ENCODE measurements around the gene COX19. TPM values are rescaled to one million over a fixed set of nuclear protein-coding genes. Genes with fewer than 3 reads are reported as not detected.

Gene COX19
- total RNA-seq, 1 donor from 2014 or later = 10.8 TPM

DNA sequence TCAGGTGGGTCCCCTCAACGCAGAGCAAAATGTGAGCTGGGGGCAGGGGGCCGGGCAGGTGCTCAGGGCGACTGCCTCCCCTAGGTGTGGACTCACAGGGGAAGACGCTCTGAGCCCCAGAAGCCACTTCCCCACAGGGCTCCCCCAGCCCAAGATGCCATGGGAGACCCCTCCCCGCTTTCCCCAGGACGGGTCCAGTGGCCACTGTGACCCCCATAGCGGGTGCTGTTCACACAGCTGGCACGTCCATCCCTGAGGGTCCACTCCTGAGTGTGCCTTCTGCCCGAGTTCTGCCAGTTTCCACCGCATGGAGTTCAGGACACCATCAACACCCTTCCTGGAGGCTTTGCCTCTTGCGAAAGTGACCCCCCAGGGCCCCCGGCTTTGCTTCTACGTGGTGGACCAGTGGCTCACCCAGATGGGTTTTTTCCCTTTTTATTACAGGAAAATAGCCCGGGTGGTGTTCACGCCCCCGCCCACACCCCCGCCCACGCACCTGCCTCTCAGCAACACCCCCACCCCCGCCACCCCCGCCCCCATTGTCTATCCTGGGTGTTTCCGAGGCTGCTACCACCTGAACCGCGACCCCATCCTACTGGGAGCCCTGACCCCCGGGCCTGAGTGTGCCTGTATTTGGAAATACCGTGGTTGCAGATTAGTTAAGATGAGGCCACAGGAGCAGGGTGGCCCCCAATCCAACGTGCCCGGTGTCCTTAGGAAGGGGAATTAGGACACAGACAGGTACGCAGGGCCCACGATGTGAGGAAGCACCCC lies 52.8 kb downstream of the COX19 start:
- DNase-seq (ENCODE audit: extremely low spot score in 2 of 2) = no peak
- Histone ChIP-seq H3K36me3 (no peaks in the 10 kb centered on the region), H3K9me3 (no peaks in the 10 kb centered on the region), H3K27me3 (no peaks in the 10 kb centered on the region), H3K4me3 (no peak overlapping the region), H3K4me1 (peaks cover 3% of the 10 kb centered on the region), H3K27ac (no peak overlapping the region)
- intact Hi-C loops (cut with DNase I) = no loop called here
- TF ChIP-seq, protein P1, sequence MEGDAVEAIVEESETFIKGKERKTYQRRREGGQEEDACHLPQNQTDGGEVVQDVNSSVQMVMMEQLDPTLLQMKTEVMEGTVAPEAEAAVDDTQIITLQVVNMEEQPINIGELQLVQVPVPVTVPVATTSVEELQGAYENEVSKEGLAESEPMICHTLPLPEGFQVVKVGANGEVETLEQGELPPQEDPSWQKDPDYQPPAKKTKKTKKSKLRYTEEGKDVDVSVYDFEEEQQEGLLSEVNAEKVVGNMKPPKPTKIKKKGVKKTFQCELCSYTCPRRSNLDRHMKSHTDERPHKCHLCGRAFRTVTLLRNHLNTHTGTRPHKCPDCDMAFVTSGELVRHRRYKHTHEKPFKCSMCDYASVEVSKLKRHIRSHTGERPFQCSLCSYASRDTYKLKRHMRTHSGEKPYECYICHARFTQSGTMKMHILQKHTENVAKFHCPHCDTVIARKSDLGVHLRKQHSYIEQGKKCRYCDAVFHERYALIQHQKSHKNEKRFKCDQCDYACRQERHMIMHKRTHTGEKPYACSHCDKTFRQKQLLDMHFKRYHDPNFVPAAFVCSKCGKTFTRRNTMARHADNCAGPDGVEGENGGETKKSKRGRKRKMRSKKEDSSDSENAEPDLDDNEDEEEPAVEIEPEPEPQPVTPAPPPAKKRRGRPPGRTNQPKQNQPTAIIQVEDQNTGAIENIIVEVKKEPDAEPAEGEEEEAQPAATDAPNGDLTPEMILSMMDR (IDR thresholded peaks at IDR 0.05) = no peak
- TF ChIP-seq POLR2AphosphoS5 (IDR thresholded peaks at IDR 0.05; ENCODE audit: insufficient read depth in 1 of 2, low read depth in 1 of 2) (no peak), POLR2A (IDR thresholded peaks at IDR 0.05) (no peak)

DNA sequence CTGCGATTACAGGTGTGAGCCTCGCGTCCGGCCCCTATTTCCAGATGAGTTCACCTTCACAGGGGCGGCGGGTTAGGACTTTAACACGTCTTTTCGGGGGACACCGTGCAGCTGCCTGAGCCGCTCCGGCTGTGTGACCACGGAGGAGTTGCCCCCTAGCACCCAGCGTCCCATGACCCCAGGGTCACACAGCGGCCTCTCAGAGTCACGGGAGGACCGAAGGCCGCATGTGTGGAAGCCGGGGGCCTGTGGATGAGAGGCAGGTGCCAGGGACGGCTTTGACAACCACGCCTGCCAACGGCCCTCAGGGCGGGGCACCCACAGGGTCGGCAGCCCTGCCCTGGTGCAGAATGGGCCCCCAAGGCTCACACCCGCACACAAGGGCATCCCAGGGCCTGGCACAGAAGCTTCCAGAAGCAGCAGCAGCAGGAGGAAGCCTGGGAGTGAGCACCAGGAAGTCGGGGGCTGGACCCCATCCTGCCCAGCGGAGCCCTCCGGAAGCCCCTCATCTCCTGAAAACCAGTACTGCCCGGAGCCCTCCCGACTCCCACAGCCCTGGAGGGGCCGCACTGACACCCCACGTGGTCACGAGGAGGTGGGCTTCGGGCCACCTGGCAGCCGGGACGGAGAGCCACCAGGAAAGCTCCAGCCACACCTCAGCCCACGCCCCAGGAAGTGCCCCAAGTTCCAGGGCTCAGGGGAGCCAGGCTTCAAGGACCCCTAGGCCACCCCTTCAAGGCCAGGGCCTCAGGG lies 53.6 kb downstream of the COX19 start:
- H3K4me3 ChIP-seq = no peak overlapping the region
- no peaks in the 10 kb centered on the region for H3K9me3 ChIP-seq
- peaks cover 3% of the 10 kb centered on the region for H3K4me1 ChIP-seq
- H3K27me3 ChIP-seq = no peaks in the 10 kb centered on the region
- no peak for DNase-seq (ENCODE audit: extremely low spot score in 2 of 2)
- no peaks in the 10 kb centered on the region for H3K36me3 ChIP-seq
- intact Hi-C loops (cut with DNase I) = no loop called here
- H3K27ac ChIP-seq = no peak overlapping the region
- TF ChIP-seq POLR2A (IDR thresholded peaks at IDR 0.05) (no peak), POLR2AphosphoS5 (IDR thresholded peaks at IDR 0.05; ENCODE audit: insufficient read depth in 1 of 2, low read depth in 1 of 2) (no peak)
- TF ChIP-seq, protein P1 (IDR thresholded peaks at IDR 0.05) = no peak

DNA sequence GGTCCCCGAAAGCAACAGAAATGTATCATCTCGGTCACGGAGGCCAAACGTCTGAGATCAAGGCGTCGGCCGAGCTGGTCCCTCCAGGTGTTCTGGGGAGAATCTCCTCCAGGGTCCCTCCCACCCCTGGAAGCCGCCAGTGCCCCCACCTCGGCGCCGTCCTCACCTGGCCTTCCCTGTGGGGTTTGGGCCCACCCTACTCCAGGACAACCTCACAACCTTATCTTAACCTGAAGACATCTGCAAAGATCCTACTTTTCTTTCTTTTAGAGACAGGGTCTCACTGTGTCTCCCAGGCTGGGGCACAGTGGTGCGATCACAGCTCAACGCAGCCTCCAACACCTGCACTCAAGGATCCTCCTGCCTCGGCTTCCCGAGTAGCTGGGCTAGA lies 54.3 kb downstream of the COX19 start:
- intact Hi-C loops (cut with DNase I) = no loop called here
- H3K4me1 ChIP-seq = peaks cover 10% of the 10 kb centered on the region
- no peak for DNase-seq (ENCODE audit: extremely low spot score in 2 of 2)
- no peaks in the 10 kb centered on the region for H3K9me3 ChIP-seq
- H3K27me3 ChIP-seq = no peaks in the 10 kb centered on the region
- H3K27ac ChIP-seq = no peak overlapping the region
- no peaks in the 10 kb centered on the region for H3K36me3 ChIP-seq
- H3K4me3 ChIP-seq = no peak overlapping the region
- TF ChIP-seq POLR2AphosphoS5 (IDR thresholded peaks at IDR 0.05; ENCODE audit: insufficient read depth in 1 of 2, low read depth in 1 of 2) (no peak), POLR2A (IDR thresholded peaks at IDR 0.05) (no peak)
- TF ChIP-seq, protein P1 (IDR thresholded peaks at IDR 0.05) = no peak

DNA sequence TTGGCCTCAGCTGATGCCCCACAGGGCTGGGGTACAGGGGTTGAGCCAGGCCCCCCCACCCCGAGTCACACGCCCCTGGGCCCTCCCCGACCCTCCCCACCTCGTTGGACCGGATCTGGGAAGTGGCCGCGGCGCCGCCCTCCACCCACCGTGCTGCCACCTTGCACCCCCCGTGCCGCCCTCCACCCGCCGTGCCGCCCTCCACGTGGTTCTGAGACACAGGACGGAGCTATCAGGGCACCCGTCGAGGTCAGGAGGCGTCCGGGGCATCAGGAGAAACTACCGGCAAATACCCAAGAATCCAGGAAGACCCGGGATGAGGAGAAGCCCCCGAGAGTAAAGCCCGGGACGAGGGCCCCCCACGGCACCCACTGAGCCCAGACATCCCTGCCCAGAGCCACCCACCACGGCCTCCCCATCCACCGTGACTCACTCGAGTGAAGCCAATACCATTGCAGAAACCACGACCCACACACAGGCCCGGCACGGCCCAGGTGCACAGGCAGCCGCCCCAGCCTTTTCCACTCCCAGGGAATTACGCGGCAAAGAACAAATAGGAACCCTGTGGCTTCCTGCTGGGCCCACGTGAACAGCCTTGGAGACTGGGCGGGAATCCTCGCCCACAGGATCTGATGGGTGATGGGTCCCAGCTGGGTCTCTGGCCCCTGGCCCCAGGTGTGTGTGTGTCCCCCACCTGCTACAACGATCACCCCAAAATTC lies 54.8 kb downstream of the COX19 start:
- H3K9me3 ChIP-seq = no peaks in the 10 kb centered on the region
- H3K27me3 ChIP-seq = no peaks in the 10 kb centered on the region
- no peak for DNase-seq (ENCODE audit: extremely low spot score in 2 of 2)
- H3K36me3 ChIP-seq = no peaks in the 10 kb centered on the region
- H3K4me3 ChIP-seq = no peak overlapping the region
- no peak overlapping the region for H3K27ac ChIP-seq
- TF ChIP-seq POLR2AphosphoS5 (IDR thresholded peaks at IDR 0.05; ENCODE audit: insufficient read depth in 1 of 2, low read depth in 1 of 2) = no peak
- TF ChIP-seq, protein P1 (IDR thresholded peaks at IDR 0.05) = no peak
- TF ChIP-seq POLR2A (IDR thresholded peaks at IDR 0.05) = no peak
- H3K4me1 ChIP-seq = peaks cover 12% of the 10 kb centered on the region
- intact Hi-C loops (cut with DNase I) = no loop called here
